A549 treated with AZD9567 at 1 μM for 4 hours (cell line): ENCODE data around the gene GPR33. TPM values are rescaled to one million over a fixed set of nuclear protein-coding genes. Genes with fewer than 3 reads are reported as not detected.

Experiments used
- total RNA-seq: library from RNA; stranded (reverse); fragments of 200-300 nt; extraction: Qiagen RNA extraction; gene quantifications from 5 replicates; pipeline ENCODE4 v1.2.3, GENCODE V29; 2022; ENCODE audit not compliant: insufficient read depth

The GPR33 gene, protein sequence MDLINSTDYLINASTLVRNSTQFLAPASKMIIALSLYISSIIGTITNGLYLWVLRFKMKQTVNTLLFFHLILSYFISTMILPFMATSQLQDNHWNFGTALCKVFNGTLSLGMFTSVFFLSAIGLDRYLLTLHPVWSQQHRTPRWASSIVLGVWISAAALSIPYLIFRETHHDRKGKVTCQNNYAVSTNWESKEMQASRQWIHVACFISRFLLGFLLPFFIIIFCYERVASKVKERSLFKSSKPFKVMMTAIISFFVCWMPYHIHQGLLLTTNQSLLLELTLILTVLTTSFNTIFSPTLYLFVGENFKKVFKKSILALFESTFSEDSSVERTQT
- total RNA-seq, result not detected in 5 replicates

DNA sequence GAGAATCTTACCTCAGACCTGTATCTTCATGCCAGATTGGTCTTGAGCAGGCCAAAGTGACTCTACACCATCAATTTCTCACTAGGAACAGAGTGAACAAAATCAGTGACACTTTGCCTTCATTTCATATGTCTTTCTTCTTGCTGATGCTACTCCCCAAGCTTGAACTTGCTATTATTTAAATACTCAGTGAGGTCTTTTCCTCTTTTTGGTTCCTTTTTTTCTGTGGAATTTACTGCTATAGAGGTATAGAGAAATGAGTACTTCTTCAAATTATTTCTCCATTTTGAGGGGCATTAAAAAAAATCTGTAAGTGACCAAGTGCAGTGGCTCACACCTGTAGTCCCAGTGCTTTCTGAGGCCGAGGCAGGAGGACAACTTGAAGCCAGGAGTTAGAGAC, at the start of gene GPR33:
Gene GPR33, minus strand, starts transcription at position 154 of the 400 bp plus-strand sequence. CDS start 4,074 bp downstream, outside the sequence.

DNA sequence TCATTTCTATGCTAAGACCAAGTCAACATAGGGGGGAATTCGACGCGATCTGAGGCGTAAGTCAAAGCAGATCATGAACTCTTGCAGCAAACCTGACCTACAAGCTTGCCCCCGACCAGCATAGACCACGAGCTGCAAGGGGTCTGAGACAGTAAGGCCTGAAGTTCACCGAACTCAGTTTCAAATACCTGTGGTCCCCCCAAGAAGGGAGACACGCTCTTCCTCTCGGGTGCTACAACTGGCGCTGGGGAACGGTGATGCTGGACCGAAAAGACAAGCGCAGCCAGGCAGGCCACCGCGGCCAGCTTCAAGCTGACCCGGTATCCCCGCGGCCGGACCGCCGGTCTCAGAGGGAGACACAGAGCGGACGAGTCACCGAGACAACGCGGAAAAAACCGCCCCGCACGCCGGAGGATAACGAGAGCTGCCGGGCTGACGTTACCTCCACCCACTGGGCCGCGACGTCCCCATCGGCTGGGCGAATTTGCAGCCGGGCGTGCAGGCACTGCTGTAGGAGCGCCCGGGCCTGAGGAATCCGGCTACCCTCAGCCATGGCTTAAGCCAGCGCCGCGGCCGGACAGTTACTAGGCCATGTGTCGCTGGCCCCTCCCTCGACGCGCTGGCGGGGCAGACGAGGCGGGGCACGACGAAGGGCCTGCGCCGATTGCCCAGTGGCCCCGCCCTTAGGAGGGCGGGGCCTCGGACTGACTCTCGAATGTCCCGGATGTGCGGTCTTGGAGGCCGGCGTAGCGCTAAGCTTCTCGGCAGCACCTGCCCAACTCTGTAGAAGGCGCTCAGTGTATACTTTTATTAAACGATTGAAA, 30.8 kb downstream of the GPR33 start, which contains the start of gene DTD2:
Gene DTD2, minus strand, starts transcription at position 666 of the 824 bp plus-strand sequence. Its CDS starts 113 bp downstream, at position 553.

Other genes with a start within 250 kb of the GPR33 start
- 16.4 to 22.7 TPM (median 18.8 TPM) in 5 replicates for gene HEATR5A, start 67.5 kb downstream of the GPR33 start, total RNA-seq
- gene DTD2, start 30.5 kb downstream of the GPR33 start, total RNA-seq, result 13.7 to 21.1 TPM (median 15.2 TPM) in 5 replicates
- 6.8 to 8.8 TPM (median 8.0 TPM) in 5 replicates for gene NUBPL, start 73.4 kb upstream of the GPR33 start, total RNA-seq